ENCODE results near the gene ATG16L2.
A peak's percentile ranks its signal among the peaks of the same experiment; 100 is the strongest.
"Not testable (repeated sequence)": the region's sequence is repeated elsewhere in the genome, so short reads cannot be mapped to it uniquely, and the experiment has no call there.

Gene ATG16L2

GRCh38 chr11:72779495-72780128 is 34.6 kb upstream of the ATG16L2 start:
- no peak for DNase-seq (ENCODE audit: low spot score)

- no peak for DNase-seq (ENCODE audit: low spot score)
Measured at GRCh38 chr11:72780296-72781062, 33.7 kb upstream of the ATG16L2 start.

- DNase-seq (ENCODE audit: low spot score), result no peak
Measured at GRCh38 chr11:72781063-72781312, 33.2 kb upstream of the ATG16L2 start.

GRCh38 chr11:72781313-72782080 is 32.7 kb upstream of the ATG16L2 start:
- DNase-seq (ENCODE audit: low spot score), result peak; percentile 66

GRCh38 chr11:72782081-72782920 is 31.9 kb upstream of the ATG16L2 start:
- peak; percentile 63 for DNase-seq (ENCODE audit: low spot score)

- no peak for DNase-seq (ENCODE audit: low spot score)
Measured at GRCh38 chr11:72783144-72783905, 30.9 kb upstream of the ATG16L2 start.

- DNase-seq (ENCODE audit: low spot score), result no peak
Measured at GRCh38 chr11:72784662-72785061, 29.5 kb upstream of the ATG16L2 start.

- no peak for DNase-seq (ENCODE audit: low spot score)
Measured at GRCh38 chr11:72786305-72787215, 27.7 kb upstream of the ATG16L2 start.

GRCh38 chr11:72787216-72788104 is 26.8 kb upstream of the ATG16L2 start:
- DNase-seq (ENCODE audit: low spot score), result peak; percentile 81

GRCh38 chr11:72788241-72788640 is 26.0 kb upstream of the ATG16L2 start:
- no peak for DNase-seq (ENCODE audit: low spot score)

GRCh38 chr11:72789493-72790131 is 24.6 kb upstream of the ATG16L2 start:
- DNase-seq (ENCODE audit: low spot score), result peak; percentile 43

- DNase-seq (ENCODE audit: low spot score), result not testable (repeated sequence)
Measured at GRCh38 chr11:72791228-72791627, 23.0 kb upstream of the ATG16L2 start.

GRCh38 chr11:72792437-72793021 is 21.7 kb upstream of the ATG16L2 start:
- no peak for DNase-seq (ENCODE audit: low spot score)

GRCh38 chr11:72793076-72793424 is 21.2 kb upstream of the ATG16L2 start:
- peak; percentile 46 for DNase-seq (ENCODE audit: low spot score)

GRCh38 chr11:72793425-72794367 is 20.5 kb upstream of the ATG16L2 start, which contains the start of gene STARD10:
Gene STARD10 (minus strand): TSS chr11:72794047. CDS start chr11:72781181, 12,866 bp downstream.
- peak; percentile 97 for DNase-seq (ENCODE audit: low spot score)

GRCh38 chr11:72798361-72798760 is 15.8 kb upstream of the ATG16L2 start:
- no peak for DNase-seq (ENCODE audit: low spot score)

GRCh38 chr11:72799441-72799840 is 14.8 kb upstream of the ATG16L2 start:
- no peak for DNase-seq (ENCODE audit: low spot score)
